Kidney (tissue), 14 donors: ENCODE data around the gene U2AF1L4. TPM values are rescaled to one million over a fixed set of nuclear protein-coding genes. Genes with fewer than 3 reads are reported as not detected.

Source experiments
- DNase-seq, 5 donors: peaks; one replicate each; pipeline ENCODE4 v3.0.0-alpha.2; 2013 to 2020
- FAIRE-seq: peaks from 2 replicates; lab custom pipeline; 2012; peaks lifted over from hg19 to GRCh38; lab: Jason Lieb, UNC
- H3K27ac ChIP-seq, 2 donors: one replicate each; pipeline ENCODE4 v1.7.0; 2013; ENCODE audit warnings: low read depth in 2 of 2, low read length in 2 of 2, inconsistent platforms in 1 of 2
- H3K27me3 ChIP-seq: one replicate; pipeline ENCODE4 v1.7.1; 2013; ENCODE audit warnings: low read length, inconsistent platforms; ENCODE audit not compliant: control insufficient read depth, insufficient read depth
- H3K36me3 ChIP-seq, 3 donors: one replicate each; pipeline versions ENCODE4 v1.7.0 to v1.7.1; 2013; ENCODE audit warnings: low read length in 3 of 3, control low read depth in 1 of 3, inconsistent platforms in 1 of 3; ENCODE audit not compliant: insufficient read depth in 3 of 3, control insufficient read depth in 2 of 3
- H3K4me1 ChIP-seq, 3 donors: one replicate each; pipeline versions ENCODE4 v1.7.0 to v1.7.1; 2013; ENCODE audit warnings: low read length in 3 of 3, inconsistent platforms in 1 of 3, low read depth in 1 of 3; ENCODE audit not compliant: control insufficient read depth in 2 of 3, insufficient read depth in 2 of 3
- H3K4me3 ChIP-seq, 3 donors: one replicate each; pipeline versions ENCODE4 v1.7.0 to v1.8.1; 2013; ENCODE audit warnings: low read length in 3 of 3, control low read depth in 1 of 3, inconsistent platforms in 1 of 3
- H3K9ac ChIP-seq, 3 donors: one replicate each; pipeline versions ENCODE4 v1.7.0 to v1.7.1; 2013; ENCODE audit warnings: low read length in 3 of 3, control low read depth in 1 of 3, inconsistent platforms in 1 of 3
- H3K9me3 ChIP-seq, 3 donors: one replicate each; pipeline versions ENCODE4 v1.7.0 to v1.7.1; 2013; ENCODE audit warnings: low read length in 3 of 3, control low read depth in 1 of 3, inconsistent platforms in 1 of 3; ENCODE audit not compliant: control insufficient read depth in 2 of 3, insufficient read depth in 1 of 3
- CTCF ChIP-seq: IDR thresholded peaks from 3 replicates; pipeline ENCODE4 v1.5.1; 2012; ENCODE audit warnings: mild to moderate bottlenecking, moderate library complexity, borderline replicate concordance; ENCODE audit not compliant: insufficient read depth; ENCODE audit errors: extremely low read depth
- intact Hi-C: fragments of 100-400 bp; cut with DNase I; formaldehyde crosslinking; loops from one replicate; pipeline ENCODE4 v1.11.1; 2022
- polyA plus RNA-seq: library from polyadenylated mRNA; stranded (reverse); fragments of 350-450 nt; fragmentation: Illumina TruSeq; extraction: RNeasy Lipid Tissue Mini Kit (QIAGEN cat#74804); gene quantifications from one replicate; pipeline ENCODE4 v1.2.3, GENCODE V29; 2014; ENCODE audit warnings: low read depth, low replicate concordance; ENCODE audit not compliant: insufficient read depth
- total RNA-seq: library from RNA; stranded (reverse); fragmentation: NEBNext Ultra II Directional; extraction: Animal tissue kit (Norgen Biotek cat#: 25700); gene quantifications from one replicate; pipeline ENCODE4 v1.2.1, GENCODE V29; 2021
- donor health status: control.
- donor health status: control.
- donor health status: control.
- donor health status: control.
- donor health status: control.
- donor health status: DM: yes; HTN: yes; CAD: no.
- donor health status: Normal renal cell carcinoma (clear cell type).

Gene U2AF1L4
- total and polyA plus RNA-seq, 2 donors from 2014 or later, result 27.4 to 47.7 TPM

- DNase-seq, result peak in 1 of 5 donors; percentile 55
- H3K27ac ChIP-seq, result no peak overlapping the region
- intact Hi-C loops, result no loop called here
- peaks cover 0 to 3% (median 0%) of the 10 kb centered on the region in 3 donors for H3K4me1 ChIP-seq
- no peaks in the 10 kb centered on the region for H3K9me3 ChIP-seq
- no peak for FAIRE-seq
- no peaks in the 10 kb centered on the region for H3K27me3 ChIP-seq
- H3K9ac ChIP-seq, result no peak overlapping the region
- TF ChIP-seq CTCF, result no peak
- peaks cover 0 to 10% (median 4%) of the 10 kb centered on the region in 3 donors for H3K36me3 ChIP-seq
- no peak overlapping the region for H3K4me3 ChIP-seq
Observed at GRCh38 chr19:35766571-35767104, 21.4 kb upstream of the U2AF1L4 start.

- Histone ChIP-seq H3K36me3 (peaks cover 0 to 10% (median 4%) of the 10 kb centered on the region in 3 donors), H3K27ac (no peak overlapping the region), H3K9ac (no peak overlapping the region), H3K27me3 (no peaks in the 10 kb centered on the region), H3K4me1 (peaks cover 0 to 3% (median 0%) of the 10 kb centered on the region in 3 donors), H3K4me3 (no peak overlapping the region), H3K9me3 (no peaks in the 10 kb centered on the region)
- intact Hi-C loops, result no loop called here
- peak in 1 of 5 donors; percentile 31 for DNase-seq
- no peak for FAIRE-seq
- no peak for TF ChIP-seq CTCF
Observed at GRCh38 chr19:35764432-35765315, 19.5 kb upstream of the U2AF1L4 start.

GRCh38 chr19:35760711-35761349 is 15.6 kb upstream of the U2AF1L4 start:
- Histone ChIP-seq H3K4me3 (no peak overlapping the region), H3K36me3 (peaks cover 0 to 10% (median 4%) of the 10 kb centered on the region in 3 donors), H3K27me3 (no peaks in the 10 kb centered on the region), H3K9me3 (no peaks in the 10 kb centered on the region), H3K4me1 (peaks cover 0 to 8% (median 0%) of the 10 kb centered on the region in 3 donors), H3K27ac (no peak overlapping the region), H3K9ac (no peak overlapping the region)
- no peak for TF ChIP-seq CTCF
- no peak for DNase-seq
- FAIRE-seq, result no peak
- intact Hi-C loops, result no loop called here
